ENCODE measurements around the gene POLD3. TPM values are rescaled to one million over a fixed set of nuclear protein-coding genes. Genes with fewer than 3 reads are reported as not detected.

POLD3 gene
- total RNA-seq: 9.7 and 15.2 TPM in 2 replicates

GRCh38 chr11:74592441-74593362 is at the start of gene POLD3:
Gene POLD3, plus strand, starts transcription at chr11:74592582. Its CDS starts 77 bp downstream, at chr11:74592659.

Other genes starting within 250 kb of the POLD3 start
- gene PGM2L1, start 194.1 kb upstream of the POLD3 start, total RNA-seq: 15.9 and 21.4 TPM in 2 replicates
- gene KCNE3, start 125.0 kb upstream of the POLD3 start, total RNA-seq: 0.32 and 1.2 TPM in 2 replicates
- gene LIPT2, start 98.9 kb upstream of the POLD3 start, total RNA-seq: 2.1 and 3.9 TPM in 2 replicates
- not detected in 2 replicates for gene CHRDL2, start 138.8 kb downstream of the POLD3 start, total RNA-seq
- 9.7 and 20.2 TPM in 2 replicates for gene RNF169, start 156.3 kb downstream of the POLD3 start, total RNA-seq

All from epithelial cell of umbilical artery (primary cell).